ENCODE measurements around the gene ABTB2.

The ABTB2 gene

DNA sequence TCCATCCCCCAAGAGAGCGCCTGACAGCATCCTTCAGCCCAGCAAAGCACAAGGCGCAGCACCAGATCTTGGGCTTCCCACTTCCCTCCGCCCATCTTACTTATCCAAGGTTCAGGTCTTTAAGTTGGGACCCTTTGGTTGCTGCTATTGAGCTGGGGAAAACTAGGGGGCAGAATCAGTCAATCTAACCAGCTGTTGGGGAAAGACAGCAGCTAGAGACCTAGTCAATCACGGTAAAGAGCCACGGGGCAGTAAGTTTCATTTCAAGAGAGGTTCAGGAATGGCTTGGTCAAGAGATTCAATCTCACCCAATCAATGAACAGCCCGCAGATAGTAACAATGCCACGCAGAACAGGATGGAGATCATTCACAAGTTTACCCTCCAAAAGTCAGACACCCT, 1.7 kb downstream of the ABTB2 start:
- peak overlapping the region; percentile 53 for H3K4me3 Mint-ChIP-seq
- no peaks in the 10 kb centered on the region for H3K9me3 Mint-ChIP-seq
- H3K27me3 Mint-ChIP-seq = peaks cover 51% of the 10 kb centered on the region
- no peaks in the 10 kb centered on the region for H3K36me3 Mint-ChIP-seq
- no peak overlapping the region for H3K27ac Mint-ChIP-seq
- CTCF ChIA-PET = interaction anchor here (1.3 to 3.6 kb wide), 4 partner anchors 9 to 181 kb away, joined by 3 to 73 read pairs (median 7); no protein-coding TSS in a partner anchor
- DNase-seq = no peak
- H3K4me1 Mint-ChIP-seq = peaks cover 23% of the 10 kb centered on the region

DNA sequence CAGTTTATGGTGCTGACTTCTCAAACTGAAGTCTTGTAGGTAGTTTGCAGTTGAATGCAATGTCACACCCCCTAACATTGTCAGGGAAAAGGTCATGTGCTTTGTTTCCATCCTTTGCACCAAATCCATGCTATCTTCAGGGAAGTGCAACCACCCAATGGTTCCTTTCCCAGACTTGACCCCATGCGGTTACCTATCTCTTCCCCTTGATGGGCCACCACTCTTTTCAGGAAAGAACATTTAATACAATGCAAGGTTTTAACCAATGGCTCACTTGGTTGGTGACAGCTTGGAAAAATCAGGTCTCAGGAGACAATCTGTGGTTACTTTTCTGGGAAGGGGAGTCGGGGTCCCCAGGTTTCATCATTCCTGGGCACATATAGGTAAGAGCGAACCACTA, 2.1 kb downstream of the ABTB2 start:
- no peak overlapping the region for H3K4me3 Mint-ChIP-seq

GRCh38 chr11:34354782-34355181, 3.0 kb downstream of the ABTB2 start:
- Mint-ChIP-seq H3K4me3 (no peak overlapping the region), H3K4me1 (peaks cover 23% of the 10 kb centered on the region), H3K27me3 (peaks cover 58% of the 10 kb centered on the region), H3K9me3 (no peaks in the 10 kb centered on the region), H3K36me3 (no peaks in the 10 kb centered on the region), H3K27ac (no peak overlapping the region)
- CTCF ChIA-PET = interaction anchor here (0.6 to 2.0 kb wide), 5 partner anchors 120 to 465 kb away, joined by 3 to 6 read pairs (median 3); no protein-coding TSS in a partner anchor
- no peak for DNase-seq

More for the DNA sequence above, 2.1 kb downstream of the ABTB2 start:
- no peaks in the 10 kb centered on the region for H3K9me3 Mint-ChIP-seq
- no peak for DNase-seq
- peaks cover 54% of the 10 kb centered on the region for H3K27me3 Mint-ChIP-seq
- peaks cover 23% of the 10 kb centered on the region for H3K4me1 Mint-ChIP-seq
- H3K27ac Mint-ChIP-seq = no peak overlapping the region
- CTCF ChIA-PET = interaction anchor here (1.3 to 3.6 kb wide), 3 partner anchors 9 to 181 kb away, joined by 3 to 73 read pairs (median 6); no protein-coding TSS in a partner anchor
- H3K36me3 Mint-ChIP-seq = no peaks in the 10 kb centered on the region

GRCh38 chr11:34353881-34354280, 3.9 kb downstream of the ABTB2 start:
- Mint-ChIP-seq H3K4me3 (no peak overlapping the region), H3K36me3 (no peaks in the 10 kb centered on the region), H3K9me3 (no peaks in the 10 kb centered on the region), H3K27me3 (peaks cover 57% of the 10 kb centered on the region), H3K4me1 (peaks cover 19% of the 10 kb centered on the region), H3K27ac (no peak overlapping the region)
- no peak for DNase-seq
- CTCF ChIA-PET = interaction anchor here (0.6 to 2.0 kb wide), 3 partner anchors 172 to 464 kb away, joined by 3 to 6 read pairs (median 6); no protein-coding TSS in a partner anchor

DNA sequence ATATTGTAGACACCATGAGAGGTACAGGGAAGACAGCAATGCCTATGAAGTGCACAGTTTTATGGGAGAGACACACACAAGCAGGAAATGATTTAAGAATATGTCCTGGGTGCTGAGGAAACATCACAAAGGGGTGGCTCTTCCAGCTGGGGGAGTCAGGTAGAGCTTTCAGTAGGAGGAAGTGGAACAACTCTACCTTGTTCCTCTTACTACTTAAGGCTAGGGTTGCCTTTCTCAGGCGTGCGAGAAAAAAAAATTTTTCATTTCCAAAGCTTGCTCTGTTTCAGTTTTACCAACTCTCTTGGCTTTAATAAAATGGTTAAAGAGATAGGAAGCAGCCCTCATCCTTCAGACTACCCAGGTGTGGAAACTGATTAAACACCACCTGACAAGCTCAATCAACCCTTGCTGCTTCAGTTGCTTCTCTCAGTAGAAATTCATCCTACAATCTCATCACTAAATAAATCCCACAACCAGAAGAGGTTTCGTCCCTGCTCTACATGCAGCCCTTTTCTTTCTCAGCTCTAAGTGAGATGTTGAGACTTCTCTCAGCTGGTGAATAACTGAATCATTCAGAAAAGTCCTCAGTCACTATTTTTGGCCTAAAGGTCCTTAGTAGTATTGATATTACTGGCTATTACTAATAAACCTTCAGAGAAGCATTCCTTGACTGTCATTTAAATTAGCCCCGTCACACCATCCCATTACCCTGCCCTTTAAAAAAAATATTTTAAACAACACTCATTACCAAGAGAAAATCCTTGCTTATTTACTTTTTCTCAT, 5.9 kb downstream of the ABTB2 start:
- Mint-ChIP-seq H3K27me3 (peaks cover 50% of the 10 kb centered on the region), H3K4me3 (no peak overlapping the region), H3K36me3 (no peaks in the 10 kb centered on the region), H3K27ac (no peak overlapping the region), H3K9me3 (no peaks in the 10 kb centered on the region), H3K4me1 (peaks cover 15% of the 10 kb centered on the region)
- no peak for DNase-seq
- CTCF ChIA-PET = interaction anchor here (1.6 kb wide), 1 partner anchor 178 kb away, joined by 7 read pairs; no protein-coding TSS in a partner anchor

DNA sequence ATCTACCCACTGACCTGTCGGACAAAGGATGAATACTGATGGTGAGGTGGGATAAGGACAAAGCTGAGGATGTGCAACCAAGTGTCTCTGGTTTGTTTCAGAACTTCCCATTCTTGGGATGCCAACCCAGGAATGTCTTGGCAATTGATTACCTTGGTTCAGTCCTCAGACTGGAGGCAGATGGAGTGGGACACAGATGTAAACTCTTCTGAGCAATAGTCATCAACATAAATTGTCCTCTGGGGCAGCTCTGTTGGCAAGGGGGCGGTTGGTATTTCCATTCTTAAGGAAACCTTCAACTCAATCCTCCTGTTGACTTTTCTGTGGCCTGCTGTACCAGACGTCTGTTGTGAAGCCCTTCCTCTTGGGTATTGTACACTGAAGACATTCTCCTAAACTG, 6.8 kb downstream of the ABTB2 start:
- CTCF ChIA-PET = interaction anchor here (1.0 kb wide), 1 partner anchor 89 kb away, joined by 3 read pairs; no protein-coding TSS in a partner anchor
- H3K9me3 Mint-ChIP-seq = no peaks in the 10 kb centered on the region
- no peak overlapping the region for H3K4me3 Mint-ChIP-seq
- no peak overlapping the region for H3K27ac Mint-ChIP-seq
- H3K36me3 Mint-ChIP-seq = no peaks in the 10 kb centered on the region
- no peak for DNase-seq
- peaks cover 42% of the 10 kb centered on the region for H3K27me3 Mint-ChIP-seq
- peaks cover 8% of the 10 kb centered on the region for H3K4me1 Mint-ChIP-seq

DNA sequence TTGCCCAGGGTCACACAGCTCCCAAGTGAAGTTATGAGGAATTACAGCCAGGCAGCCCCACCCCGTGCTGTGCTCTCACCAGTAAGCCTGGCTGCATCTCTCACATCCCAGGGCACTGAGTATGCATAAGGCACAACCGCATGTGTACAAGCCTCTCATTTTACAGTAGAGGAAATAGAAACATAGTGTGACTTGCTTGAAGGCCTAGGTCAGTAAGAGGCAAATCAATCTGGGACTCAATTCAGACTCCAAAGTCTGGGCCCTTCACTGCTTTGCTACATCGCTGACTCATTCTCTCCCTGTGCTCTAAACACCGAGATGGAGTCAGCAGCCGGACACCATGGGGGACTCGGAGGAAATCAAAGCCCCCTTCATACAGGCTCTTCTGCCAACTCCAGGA, 7.9 kb downstream of the ABTB2 start:
- no peak overlapping the region for H3K4me3 Mint-ChIP-seq
- DNase-seq = no peak
- peaks cover 30% of the 10 kb centered on the region for H3K27me3 Mint-ChIP-seq
- H3K27ac Mint-ChIP-seq = no peak overlapping the region
- no peaks in the 10 kb centered on the region for H3K36me3 Mint-ChIP-seq
- H3K4me1 Mint-ChIP-seq = peaks cover 3% of the 10 kb centered on the region
- CTCF ChIA-PET = interaction anchor here (1.0 kb wide), 1 partner anchor 87 kb away, joined by 3 read pairs; no protein-coding TSS in a partner anchor
- H3K9me3 Mint-ChIP-seq = no peaks in the 10 kb centered on the region

- CTCF ChIA-PET = no interaction called here
- H3K4me3 Mint-ChIP-seq = no peak overlapping the region
- peaks cover 22% of the 10 kb centered on the region for H3K27me3 Mint-ChIP-seq
- H3K9me3 Mint-ChIP-seq = no peaks in the 10 kb centered on the region
- DNase-seq = no peak
- no peaks in the 10 kb centered on the region for H3K36me3 Mint-ChIP-seq
- H3K4me1 Mint-ChIP-seq = no peaks in the 10 kb centered on the region
- no peak overlapping the region for H3K27ac Mint-ChIP-seq
Measured at GRCh38 chr11:34348919-34349318, 8.9 kb downstream of the ABTB2 start.

- Mint-ChIP-seq H3K9me3 (no peaks in the 10 kb centered on the region), H3K4me1 (no peaks in the 10 kb centered on the region), H3K27ac (no peak overlapping the region), H3K4me3 (no peak overlapping the region), H3K27me3 (peaks cover 18% of the 10 kb centered on the region), H3K36me3 (no peaks in the 10 kb centered on the region)
- CTCF ChIA-PET = interaction anchor here (0.8 kb wide), 1 partner anchor 174 kb away, joined by 3 read pairs; no protein-coding TSS in a partner anchor
- DNase-seq = no peak
Measured at GRCh38 chr11:34348096-34348495, 9.7 kb downstream of the ABTB2 start.

GRCh38 chr11:34346551-34346950, 11.3 kb downstream of the ABTB2 start:
- no peak overlapping the region for H3K4me3 Mint-ChIP-seq
- no peaks in the 10 kb centered on the region for H3K4me1 Mint-ChIP-seq
- DNase-seq = no peak
- no peaks in the 10 kb centered on the region for H3K36me3 Mint-ChIP-seq
- H3K9me3 Mint-ChIP-seq = no peaks in the 10 kb centered on the region
- peaks cover 21% of the 10 kb centered on the region for H3K27me3 Mint-ChIP-seq
- CTCF ChIA-PET = interaction anchor here (1.5 kb wide), 1 partner anchor 10 kb away, joined by 3 read pairs; no protein-coding TSS in a partner anchor
- H3K27ac Mint-ChIP-seq = no peak overlapping the region

DNA sequence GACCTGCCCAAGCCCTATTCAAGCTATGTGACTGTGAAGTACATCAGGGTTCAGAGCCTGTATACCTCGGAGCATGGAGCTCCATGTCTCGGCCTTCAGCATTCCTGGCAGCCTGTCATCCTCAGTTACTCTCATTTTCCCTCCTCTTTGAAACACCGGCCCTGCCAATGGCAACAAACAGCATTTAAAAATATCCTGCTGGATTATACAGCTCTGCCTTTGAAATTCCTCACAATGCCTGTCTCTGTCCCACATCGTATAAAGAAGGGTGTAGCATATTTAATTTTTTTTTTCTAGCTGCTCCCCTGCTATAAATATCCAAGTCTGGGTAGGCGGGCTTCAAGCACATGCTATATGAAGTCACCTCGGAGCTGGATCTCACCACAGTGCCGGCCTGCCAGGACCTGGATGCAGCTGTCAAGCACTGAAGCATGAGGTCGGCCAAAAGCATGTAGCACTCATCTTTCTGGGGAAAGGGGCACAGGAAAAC, 11.8 kb downstream of the ABTB2 start:
- CTCF ChIA-PET = interaction anchor here (1.5 to 1.6 kb wide), 2 partner anchors 10 to 172 kb away, joined by 3 to 4 read pairs; no protein-coding TSS in a partner anchor
- Mint-ChIP-seq H3K27me3 (peaks cover 19% of the 10 kb centered on the region), H3K27ac (no peak overlapping the region), H3K4me3 (no peak overlapping the region), H3K9me3 (no peaks in the 10 kb centered on the region), H3K4me1 (no peaks in the 10 kb centered on the region), H3K36me3 (no peaks in the 10 kb centered on the region)
- DNase-seq = no peak

DNA sequence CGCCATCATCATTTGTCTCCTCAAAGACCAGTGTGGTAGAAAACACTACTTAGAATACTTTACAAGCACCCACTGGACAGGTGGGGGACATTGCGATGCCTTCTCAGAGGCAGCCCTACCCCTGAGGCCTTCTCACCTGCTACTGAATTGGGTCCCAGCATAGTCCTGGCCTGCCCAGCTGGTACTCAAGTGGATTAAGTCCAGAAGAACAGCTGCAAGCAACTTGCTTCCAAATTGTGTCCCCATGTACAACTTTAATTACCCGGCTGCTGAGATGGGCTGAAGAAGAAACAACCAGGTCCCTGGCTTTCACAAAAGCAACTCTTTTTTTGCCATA, 12.3 kb downstream of the ABTB2 start:
- no peaks in the 10 kb centered on the region for H3K4me1 Mint-ChIP-seq
- H3K27ac Mint-ChIP-seq = no peak overlapping the region
- H3K36me3 Mint-ChIP-seq = no peaks in the 10 kb centered on the region

GRCh38 chr11:34344768-34345539, 12.9 kb downstream of the ABTB2 start:
- CTCF ChIA-PET = interaction anchor here (1.4 to 1.6 kb wide), 2 partner anchors 12 to 170 kb away, joined by 4 to 5 read pairs; partner anchors contain the start of gene ABTB2
- no peaks in the 10 kb centered on the region for H3K4me1 Mint-ChIP-seq
- H3K27me3 Mint-ChIP-seq = peaks cover 13% of the 10 kb centered on the region
- H3K27ac Mint-ChIP-seq = no peak overlapping the region
- H3K9me3 Mint-ChIP-seq = no peaks in the 10 kb centered on the region
- no peaks in the 10 kb centered on the region for H3K36me3 Mint-ChIP-seq
- H3K4me3 Mint-ChIP-seq = no peak overlapping the region
- no peak for DNase-seq

More for the DNA sequence above, 12.3 kb downstream of the ABTB2 start:
- H3K9me3 Mint-ChIP-seq = no peaks in the 10 kb centered on the region
- CTCF ChIA-PET = interaction anchor here (1.6 kb wide), 1 partner anchor 171 kb away, joined by 4 read pairs; no protein-coding TSS in a partner anchor
- no peak overlapping the region for H3K4me3 Mint-ChIP-seq
- DNase-seq = no peak
- H3K27me3 Mint-ChIP-seq = peaks cover 16% of the 10 kb centered on the region

- no peaks in the 10 kb centered on the region for H3K4me1 Mint-ChIP-seq
- DNase-seq = no peak
- no peak overlapping the region for H3K4me3 Mint-ChIP-seq
- H3K27me3 Mint-ChIP-seq = peaks cover 10% of the 10 kb centered on the region
- CTCF ChIA-PET = interaction anchor here (1.4 to 1.6 kb wide), 2 partner anchors 13 to 170 kb away, joined by 4 to 5 read pairs; partner anchors contain the start of gene ABTB2
- H3K9me3 Mint-ChIP-seq = no peaks in the 10 kb centered on the region
- H3K36me3 Mint-ChIP-seq = no peaks in the 10 kb centered on the region
- no peak overlapping the region for H3K27ac Mint-ChIP-seq
Measured at GRCh38 chr11:34344410-34344767, 13.4 kb downstream of the ABTB2 start.
